Effector CD4-positive, alpha-beta T cell (primary cell): Measurements from ENCODE around the gene CTNNAL1.
"Not testable (repeated sequence)": the region's sequence is repeated elsewhere in the genome, so short reads cannot be mapped to it uniquely, and the experiment has no call there.

Experiments
- DNase-seq: peaks from one replicate; pipeline ENCODE4 v3.0.0-alpha.2; 2020

The CTNNAL1 gene

GRCh38 chr9:108980893-108981292 lies 32.4 kb downstream of the CTNNAL1 start:
- no peak for DNase-seq

GRCh38 chr9:108978205-108978604 lies 35.1 kb downstream of the CTNNAL1 start:
- DNase-seq: no peak

GRCh38 chr9:108973895-108974294 lies 39.4 kb downstream of the CTNNAL1 start:
- DNase-seq: no peak

GRCh38 chr9:108972626-108973209 lies 40.6 kb downstream of the CTNNAL1 start:
- no peak for DNase-seq

DNA sequence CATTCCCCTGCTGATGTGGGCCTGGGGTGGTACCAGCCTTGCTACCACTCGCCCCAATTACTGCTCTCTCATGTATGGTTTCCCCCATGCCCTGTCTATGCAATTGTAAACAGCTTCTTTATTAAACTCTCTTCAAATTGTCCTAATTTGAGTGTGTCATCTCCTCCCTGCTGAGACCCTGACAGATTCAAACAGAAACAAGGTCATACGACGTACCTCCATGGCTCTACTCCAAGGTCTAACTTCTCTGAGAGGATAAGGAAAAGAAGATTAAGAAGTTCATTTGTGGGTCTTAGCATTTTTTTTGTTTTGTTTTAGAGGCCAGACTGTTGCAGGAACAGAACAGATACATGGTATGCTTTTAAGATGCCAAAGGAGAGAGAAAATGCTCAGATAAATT lies 41.1 kb downstream of the CTNNAL1 start:
- no peak for DNase-seq

DNA sequence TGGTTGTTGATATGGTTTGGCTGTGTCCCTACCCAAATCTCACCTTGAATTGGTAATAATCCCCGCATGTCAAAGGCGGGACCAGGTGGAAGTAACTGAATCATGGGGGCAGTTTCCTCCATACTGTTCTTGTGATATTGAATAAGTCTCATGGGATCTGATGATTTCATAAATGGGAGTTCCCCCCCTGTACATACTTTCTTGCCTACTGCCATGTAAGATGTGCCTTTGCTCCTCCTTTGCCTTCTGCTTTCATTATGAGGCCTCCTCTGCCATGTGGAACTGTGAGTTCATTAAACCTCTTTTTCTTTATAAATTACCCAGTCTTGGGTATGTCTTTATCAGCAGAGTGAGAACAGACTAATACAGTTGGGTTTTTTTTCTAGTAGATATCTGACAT lies 41.9 kb downstream of the CTNNAL1 start:
- not testable (repeated sequence) for DNase-seq

- DNase-seq: no peak
Measured at GRCh38 chr9:108967916-108968315, 45.4 kb downstream of the CTNNAL1 start.

DNA sequence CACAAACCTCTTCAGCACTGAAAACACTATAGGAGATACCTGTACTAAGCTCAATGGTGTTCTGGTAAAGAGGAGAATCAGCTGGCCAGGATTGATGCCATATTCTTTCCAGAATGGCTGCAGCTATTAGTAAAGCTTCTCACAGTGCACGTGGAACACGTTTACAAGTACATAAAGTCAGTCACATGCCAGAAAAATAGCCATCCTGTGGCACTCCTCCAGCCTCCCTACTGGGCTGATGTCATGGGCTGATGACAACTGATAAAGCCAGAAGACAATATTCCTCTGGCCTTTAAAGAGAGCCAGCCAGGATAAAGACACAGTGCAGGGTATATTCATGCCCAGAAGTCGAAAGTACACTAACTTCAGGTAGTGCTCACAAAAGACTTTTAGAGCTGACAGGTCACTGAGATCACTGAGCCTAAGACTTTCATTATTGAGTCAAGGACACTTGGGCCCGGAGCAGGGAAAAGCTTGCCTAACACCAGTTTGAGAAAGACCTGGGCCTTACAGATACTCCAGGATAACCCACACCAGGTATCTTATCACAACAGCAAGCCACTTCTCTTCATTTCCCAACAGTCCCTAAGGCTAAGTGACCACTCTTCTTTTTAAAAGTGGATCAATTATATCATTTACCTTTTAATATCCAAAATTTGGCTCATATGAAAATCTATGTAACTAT lies 49.7 kb downstream of the CTNNAL1 start:
- DNase-seq: no peak

DNA sequence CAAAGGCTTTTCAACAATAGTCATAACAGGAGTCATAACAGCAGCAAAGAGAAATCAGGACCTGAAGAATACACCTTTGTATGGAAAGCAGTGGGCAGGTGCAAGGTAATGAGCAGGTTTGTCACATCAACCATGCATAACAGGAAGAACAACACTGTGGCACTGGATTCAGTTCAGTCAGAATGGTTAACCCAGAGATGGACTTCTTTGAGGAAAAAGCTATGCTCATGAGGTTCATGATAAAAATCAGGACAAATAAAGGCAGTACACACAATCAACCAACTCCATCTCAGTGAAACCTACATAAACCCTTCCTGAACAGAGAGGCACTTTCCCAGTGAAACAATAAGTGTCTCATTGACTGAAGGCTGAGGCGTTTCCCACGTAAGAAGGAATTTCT lies 52.1 kb downstream of the CTNNAL1 start:
- no peak for DNase-seq

GRCh38 chr9:108960331-108960730 lies 53.0 kb downstream of the CTNNAL1 start:
- DNase-seq: no peak

- no peak for DNase-seq
Measured at GRCh38 chr9:108956631-108957026, 56.7 kb downstream of the CTNNAL1 start.

- DNase-seq: no peak
Measured at GRCh38 chr9:108956022-108956630, 57.2 kb downstream of the CTNNAL1 start.

- DNase-seq: no peak
Measured at GRCh38 chr9:108953983-108954574, 59.2 kb downstream of the CTNNAL1 start.

GRCh38 chr9:108951578-108951977 lies 61.7 kb downstream of the CTNNAL1 start:
- DNase-seq: no peak

- DNase-seq: no peak
Measured at GRCh38 chr9:108950168-108950567, 63.1 kb downstream of the CTNNAL1 start.

DNA sequence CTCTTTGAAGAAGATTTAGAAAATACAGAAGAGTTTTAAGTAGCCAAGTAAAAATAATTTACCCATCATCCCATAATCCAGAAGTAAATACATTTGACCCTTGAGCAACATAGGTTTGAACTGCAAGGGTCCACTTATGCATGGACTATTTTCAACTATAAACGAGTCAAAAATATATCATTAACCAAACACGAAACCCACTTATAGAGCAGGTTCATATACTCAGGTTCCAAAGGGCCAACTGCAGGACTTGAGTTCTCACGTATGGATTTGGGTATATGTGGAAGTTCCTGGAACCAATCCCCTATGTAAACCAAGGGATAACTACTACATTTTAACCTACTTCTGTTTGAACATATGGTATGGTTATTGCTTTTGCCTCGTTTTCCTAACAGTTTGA lies 73.3 kb downstream of the CTNNAL1 start:
- no peak for DNase-seq

- DNase-seq: no peak
Measured at GRCh38 chr9:108937561-108938305, 75.6 kb downstream of the CTNNAL1 start.

GRCh38 chr9:108934323-108934893 lies 78.9 kb downstream of the CTNNAL1 start, which contains the start of gene ABITRAM:
Gene ABITRAM (plus strand): TSS chr9:108934400. CDS start chr9:108934487, 87 bp downstream.
- peak; percentile 72 for DNase-seq

DNA sequence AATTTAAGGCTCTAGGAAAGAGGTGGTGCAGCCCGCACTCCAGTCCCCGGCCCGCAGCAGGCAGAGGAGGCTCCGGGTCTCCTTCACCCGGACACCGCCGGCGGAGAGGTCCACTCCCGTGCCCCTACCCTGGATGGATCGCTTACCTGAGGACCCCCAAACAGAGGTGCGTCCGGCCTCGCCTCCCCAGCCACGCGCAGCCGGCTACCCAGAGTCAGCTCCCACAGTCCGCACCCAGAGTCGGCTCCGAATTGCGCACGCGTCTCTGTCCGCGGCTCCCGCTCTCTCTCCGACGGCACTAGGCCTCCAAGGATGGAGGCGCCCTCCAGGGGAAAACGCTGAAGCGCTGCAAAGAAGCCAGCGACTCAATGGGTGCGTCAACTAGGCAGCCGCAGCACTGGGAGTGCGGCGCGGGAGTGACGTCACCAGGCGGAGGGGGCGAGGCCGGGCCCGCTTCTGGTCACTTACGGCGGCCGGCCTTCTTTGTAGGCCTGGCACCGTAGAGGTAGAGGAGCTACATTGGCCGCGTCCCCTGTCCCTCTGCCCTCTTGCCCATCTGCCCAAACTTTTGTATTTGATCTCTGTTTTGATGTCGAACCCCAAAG lies 79.5 kb downstream of the CTNNAL1 start, which contains the start of gene ELP1:
TSS of gene ELP1 (minus strand) at position 407 of the 605 bp plus-strand sequence. CDS start 2,978 bp downstream, outside the sequence.
- peak; percentile 93 for DNase-seq

- no peak for DNase-seq
Measured at GRCh38 chr9:108933231-108933717, 80.0 kb downstream of the CTNNAL1 start.

- DNase-seq: no peak
Measured at GRCh38 chr9:108928386-108928785, 84.9 kb downstream of the CTNNAL1 start.

DNA sequence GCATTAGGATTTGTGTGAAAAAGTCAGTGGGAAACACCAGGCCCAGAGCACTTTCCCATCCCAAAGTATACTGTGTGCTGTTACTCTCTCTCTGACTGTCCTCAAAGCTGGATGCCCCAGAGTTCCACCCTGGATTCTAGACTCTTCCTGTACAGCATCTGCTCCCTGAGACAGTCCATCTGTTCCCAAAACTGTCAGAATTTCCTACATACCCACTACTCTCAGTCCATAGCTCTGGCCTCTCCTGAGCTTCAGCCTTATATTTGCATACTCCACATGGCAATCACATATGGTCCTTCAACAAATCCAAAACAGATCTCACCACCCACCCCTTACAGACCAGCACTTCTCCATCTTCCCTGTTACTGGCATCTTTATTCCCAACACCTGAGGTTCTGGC lies 88.8 kb downstream of the CTNNAL1 start:
- no peak for DNase-seq
